GM19468 (cell line): ENCODE results near the gene SCARB2.
A peak's percentile ranks its signal among the peaks of the same experiment; 100 is the strongest.

Experiments
- ATAC-seq: cut with Tn5 transposase; IDR thresholded peaks from one replicate; pipeline ENCODE4 v1.9.1; 2021; ENCODE audit warnings: mild to moderate bottlenecking, moderate library complexity, moderate number of reproducible peaks; ENCODE audit not compliant: unreplicated experiment; ENCODE audit errors: extremely low read depth

The SCARB2 gene

DNA sequence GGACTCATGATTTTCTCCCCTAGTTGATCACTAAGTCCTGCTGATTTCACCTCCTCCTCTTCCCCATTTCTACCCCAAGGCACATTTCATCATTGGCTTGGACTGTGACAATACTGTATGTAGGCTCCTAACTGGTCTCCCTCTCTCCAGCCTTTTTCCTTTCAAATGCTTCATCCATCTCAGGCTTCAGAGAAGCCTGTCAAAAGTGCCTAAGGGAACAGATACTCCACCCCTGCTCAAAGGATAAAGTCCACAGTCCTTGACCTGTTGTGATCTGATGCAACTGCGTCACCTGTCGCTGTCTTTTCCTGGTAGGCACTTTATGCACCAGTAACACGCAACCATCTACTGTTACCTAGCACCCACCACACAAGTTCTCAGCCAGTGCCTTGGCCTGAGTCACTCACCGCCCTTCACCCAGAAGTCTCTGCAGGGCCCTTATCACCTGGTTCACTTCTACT is 12.8 kb downstream of the SCARB2 start:
- no peak for ATAC-seq

DNA sequence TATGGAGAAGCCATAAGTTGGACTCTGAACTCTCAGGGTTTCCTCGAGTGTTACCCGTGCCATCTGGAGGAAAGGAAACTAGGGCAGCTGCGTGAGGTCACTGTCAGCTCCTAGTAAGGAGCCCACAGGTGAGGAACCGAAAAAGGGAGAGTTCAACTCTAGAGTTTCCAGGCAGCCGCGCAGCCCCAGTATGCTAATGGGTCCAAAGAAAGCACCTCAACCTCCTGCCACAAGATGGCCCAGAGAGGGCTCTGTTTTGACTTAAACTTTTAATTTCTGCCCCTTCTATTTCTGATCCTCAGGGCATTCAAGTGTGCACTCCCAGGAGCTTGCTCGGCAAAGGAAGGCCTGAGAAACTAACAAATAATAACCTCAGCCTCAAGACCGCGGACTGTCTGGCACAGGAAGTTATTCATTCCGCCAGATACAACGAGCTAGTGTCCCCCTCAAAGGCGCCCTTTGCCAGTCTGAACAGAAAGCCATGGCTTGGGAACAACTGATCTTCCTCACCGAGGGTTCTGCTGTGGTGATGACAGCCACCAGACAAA is 13.9 kb downstream of the SCARB2 start:
- peak; percentile 90 for ATAC-seq

DNA sequence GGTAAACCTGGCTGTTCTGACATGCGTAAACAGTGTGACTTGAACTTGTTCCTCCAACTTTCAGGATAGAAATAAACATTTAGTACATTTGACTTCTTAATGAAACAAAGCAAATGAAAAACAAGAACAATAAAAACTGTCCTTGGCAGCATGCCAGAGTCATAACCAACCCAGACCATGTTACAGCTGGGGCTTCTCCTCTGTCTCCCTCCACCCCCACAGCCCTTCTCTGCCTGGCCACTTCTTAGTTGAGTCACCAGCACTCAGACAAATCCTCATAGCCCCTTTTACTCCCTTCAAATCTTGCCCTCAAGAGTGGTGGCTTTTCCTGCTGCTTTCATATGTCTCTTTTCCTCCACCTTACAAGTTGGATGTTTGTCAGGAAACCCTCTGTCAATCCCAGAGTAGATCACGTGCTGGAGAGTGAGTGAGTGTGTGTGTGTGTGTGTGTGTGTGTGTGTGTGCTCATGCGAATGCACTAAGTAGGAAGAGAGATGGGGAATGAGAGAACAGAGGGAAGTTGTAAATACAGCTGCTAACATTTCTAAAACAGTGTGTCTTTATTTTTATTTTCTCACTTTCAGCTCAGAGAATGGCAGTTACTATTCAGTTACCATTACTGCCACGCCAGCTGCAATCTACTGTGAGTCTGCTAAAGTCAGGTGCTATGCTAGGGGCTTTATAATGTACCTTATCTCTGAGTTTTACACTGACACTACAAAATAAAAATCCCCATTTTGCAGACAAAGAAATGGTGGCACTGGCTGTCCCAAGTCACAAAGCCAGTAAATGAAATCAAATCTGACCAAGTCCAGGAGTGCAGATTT is 15.0 kb downstream of the SCARB2 start:
- no peak for ATAC-seq

DNA sequence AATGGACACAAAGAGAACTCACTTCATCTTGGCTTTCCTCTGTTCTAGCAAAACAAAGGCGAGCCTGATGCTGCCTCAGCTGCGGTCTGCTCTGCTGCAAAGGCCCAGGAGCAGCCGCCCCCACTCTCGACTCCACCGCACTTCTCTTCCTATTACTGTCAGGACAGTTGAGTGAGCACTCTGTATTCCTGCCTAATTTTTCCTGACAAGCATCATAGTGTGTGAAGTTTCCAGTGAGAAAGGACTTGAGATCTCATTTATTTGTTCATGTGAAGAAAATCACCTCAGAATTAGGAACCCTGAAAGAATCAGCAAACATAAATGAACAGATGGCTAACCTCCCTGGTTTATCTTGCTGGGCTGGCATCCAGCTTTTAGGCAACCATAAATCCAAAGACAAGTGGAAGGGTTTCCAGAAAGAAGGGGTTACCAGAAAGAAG is 15.6 kb downstream of the SCARB2 start:
- ATAC-seq = no peak

DNA sequence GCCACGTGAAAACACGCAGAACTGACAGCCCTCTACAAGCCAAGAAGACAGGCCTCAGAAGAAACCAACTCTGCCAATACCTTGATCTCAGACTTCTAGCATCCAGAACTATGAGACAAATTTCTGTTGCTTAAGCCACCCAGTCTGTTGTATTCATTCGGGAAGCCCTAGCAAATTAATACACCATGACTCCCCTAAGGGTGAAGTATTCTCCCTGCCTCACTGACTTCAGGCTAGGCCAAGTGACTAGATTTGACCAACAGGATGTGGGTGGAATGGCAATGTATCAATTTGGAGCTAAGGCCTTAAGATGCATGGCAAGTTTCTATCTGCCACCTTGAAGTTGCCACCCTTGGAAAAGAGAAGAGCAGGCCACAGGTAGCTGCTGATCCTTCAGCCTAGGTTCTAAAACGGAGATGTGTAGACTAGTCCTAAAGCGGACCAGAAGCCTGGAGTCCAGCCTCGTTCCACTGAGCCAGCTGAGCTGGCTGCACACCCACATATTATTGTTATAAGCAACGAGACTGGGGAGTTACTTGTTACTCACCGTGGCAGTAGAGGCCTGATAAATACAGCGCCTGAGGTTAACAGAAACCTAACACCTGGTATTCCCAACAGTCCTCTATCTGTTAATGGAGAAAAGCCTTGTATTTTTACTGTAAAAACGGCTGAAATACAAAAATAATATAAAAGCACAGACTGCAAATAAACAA is 16.4 kb downstream of the SCARB2 start:
- no peak for ATAC-seq

DNA sequence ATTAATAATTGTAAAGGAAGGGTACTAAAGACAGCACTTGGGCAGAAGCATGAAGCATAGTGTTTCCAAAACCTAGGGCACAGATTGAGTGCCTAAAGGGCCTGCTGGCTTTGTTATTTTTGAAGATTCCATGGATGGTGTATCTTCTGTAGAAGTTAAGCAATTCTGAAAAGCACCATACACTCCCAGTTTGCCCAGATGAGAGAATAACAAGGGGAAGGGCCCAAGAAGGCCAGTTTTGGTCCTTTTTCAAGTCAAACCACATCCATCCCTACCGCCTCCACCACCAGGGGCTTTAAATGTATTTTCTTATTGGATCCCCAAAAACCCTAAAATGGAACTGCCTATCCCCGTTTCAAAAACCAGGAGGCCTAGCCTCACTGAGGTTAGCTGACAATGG is 17.2 kb downstream of the SCARB2 start:
- ATAC-seq = no peak

DNA sequence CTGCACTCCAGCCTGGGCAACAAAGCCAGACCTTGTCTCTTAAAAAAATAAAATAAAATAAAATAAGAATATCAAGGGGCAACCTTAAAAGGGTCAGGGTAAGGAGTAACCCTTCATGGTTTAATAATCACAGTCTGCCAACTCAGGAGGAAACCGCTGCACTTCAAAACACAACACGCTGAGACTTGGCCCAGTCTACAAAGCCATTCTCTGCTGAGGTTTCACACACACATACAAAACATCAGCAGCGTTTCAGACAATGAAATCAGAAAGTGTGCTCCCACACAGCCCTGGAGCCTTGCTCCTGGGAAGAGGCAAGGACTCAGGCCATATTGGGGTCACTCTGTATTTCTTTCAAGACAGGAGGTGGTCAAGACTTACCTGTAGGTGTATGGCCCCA is 18.3 kb downstream of the SCARB2 start:
- no peak for ATAC-seq

DNA sequence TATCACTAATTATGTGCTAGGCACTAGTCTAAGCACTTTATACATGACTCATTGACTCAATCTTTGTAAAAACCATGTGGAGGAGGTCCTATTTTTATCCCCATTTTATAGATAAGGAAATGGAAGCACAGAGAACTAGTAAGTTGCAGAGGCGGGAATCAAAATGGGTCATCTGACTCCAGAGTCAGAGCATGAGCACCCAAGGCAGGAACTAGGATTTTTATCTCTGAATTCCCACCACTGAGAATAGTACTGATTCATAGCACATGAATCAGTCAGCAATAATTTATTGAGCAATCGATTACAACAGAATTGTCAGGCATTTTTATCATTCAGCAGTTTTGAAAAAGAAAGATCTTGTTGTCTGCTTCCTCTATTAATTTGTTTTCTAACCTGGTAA is 19.3 kb downstream of the SCARB2 start:
- ATAC-seq = no peak

DNA sequence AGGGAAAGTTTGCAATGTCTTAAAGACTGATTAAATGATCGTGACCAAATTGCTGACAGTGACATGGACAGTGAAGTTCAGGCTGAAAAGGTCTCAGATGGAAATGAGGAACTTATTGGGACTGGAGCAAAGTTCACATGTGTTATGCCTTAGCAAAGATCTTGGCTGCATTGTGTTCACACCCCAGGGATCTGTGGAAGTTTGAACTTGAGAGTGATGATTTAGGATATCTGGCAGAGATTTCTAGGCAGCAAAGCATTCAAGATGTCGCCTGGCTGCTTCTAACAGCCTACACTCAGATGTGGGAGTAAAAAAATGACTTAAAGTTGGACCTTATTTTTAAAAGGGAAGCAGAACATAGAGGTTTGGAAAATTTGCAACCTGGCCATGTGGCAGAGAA is 21.4 kb downstream of the SCARB2 start:
- ATAC-seq = no peak

DNA sequence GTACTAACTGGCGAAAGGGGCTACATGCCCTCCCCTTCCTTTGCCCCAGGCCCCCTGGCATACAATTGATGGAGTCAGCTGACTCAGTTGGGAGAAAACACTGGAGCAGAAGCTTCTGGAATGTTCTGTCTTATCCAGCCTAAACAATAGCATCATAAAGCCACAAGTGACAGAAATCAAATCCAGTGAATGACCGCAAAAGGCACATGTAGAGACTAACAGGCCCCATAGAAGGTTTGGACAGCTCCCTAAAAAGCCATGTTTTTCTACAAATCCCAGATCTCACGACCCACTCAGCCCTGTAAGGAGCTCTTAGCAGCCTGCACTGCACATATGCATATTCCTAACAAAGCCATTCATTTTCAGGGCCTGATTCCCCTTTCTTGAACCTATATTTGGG is 25.1 kb downstream of the SCARB2 start:
- ATAC-seq = no peak

DNA sequence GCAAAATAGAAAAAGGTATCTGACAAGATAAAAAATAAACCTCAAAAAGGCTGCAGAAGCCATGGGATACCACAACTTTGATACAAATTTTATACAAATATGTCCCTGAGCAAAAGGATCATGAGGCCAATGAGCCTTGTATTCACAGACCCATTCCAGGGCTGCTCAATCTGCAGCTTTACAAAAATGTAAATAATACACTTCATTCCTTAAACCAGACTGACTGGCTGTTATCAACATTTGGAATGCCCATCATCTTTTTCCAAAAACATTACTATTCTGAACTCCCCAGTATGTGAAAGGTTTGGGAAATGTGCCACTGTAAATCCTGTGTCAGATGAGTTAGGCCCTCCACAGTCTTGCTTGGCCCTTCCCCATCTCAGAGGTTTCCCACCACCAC is 25.5 kb downstream of the SCARB2 start:
- no peak for ATAC-seq

DNA sequence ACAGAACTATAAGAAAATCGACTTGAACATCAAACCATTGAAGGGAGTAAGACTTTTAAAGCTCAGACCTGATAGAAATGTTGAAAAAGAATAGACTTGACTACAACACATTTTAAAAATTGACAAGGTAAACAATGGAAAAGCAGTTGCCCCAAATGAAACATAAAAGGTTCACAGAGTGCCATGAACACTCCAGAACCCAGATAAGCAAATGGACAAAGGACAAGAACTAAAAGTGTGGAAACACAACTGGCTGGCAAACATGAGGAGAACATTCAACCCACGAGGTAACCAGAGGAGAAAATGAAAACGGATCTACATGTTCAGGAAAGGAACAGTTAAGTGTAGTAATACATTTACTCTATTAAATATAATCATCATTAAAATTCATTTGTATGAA is 26.5 kb downstream of the SCARB2 start:
- ATAC-seq = no peak

DNA sequence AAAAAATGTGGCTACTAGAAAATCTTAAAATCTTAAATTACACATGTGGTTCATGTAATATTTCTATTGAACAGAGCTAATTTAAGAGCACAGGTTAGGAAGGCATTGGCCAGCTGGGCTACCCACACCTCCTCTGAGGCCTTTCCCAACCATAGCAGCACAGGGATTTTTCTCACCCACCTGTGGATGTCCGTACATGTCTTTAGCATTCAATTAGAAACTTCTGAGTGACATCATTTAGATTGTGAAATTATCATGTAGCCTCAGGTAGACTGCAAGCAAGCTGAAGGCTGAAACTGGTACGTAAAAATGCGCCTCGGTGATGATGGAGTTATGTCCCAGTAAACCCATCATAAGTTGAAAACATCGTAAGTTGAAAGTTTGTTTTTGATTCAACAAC is 31.2 kb downstream of the SCARB2 start:
- ATAC-seq = no peak

DNA sequence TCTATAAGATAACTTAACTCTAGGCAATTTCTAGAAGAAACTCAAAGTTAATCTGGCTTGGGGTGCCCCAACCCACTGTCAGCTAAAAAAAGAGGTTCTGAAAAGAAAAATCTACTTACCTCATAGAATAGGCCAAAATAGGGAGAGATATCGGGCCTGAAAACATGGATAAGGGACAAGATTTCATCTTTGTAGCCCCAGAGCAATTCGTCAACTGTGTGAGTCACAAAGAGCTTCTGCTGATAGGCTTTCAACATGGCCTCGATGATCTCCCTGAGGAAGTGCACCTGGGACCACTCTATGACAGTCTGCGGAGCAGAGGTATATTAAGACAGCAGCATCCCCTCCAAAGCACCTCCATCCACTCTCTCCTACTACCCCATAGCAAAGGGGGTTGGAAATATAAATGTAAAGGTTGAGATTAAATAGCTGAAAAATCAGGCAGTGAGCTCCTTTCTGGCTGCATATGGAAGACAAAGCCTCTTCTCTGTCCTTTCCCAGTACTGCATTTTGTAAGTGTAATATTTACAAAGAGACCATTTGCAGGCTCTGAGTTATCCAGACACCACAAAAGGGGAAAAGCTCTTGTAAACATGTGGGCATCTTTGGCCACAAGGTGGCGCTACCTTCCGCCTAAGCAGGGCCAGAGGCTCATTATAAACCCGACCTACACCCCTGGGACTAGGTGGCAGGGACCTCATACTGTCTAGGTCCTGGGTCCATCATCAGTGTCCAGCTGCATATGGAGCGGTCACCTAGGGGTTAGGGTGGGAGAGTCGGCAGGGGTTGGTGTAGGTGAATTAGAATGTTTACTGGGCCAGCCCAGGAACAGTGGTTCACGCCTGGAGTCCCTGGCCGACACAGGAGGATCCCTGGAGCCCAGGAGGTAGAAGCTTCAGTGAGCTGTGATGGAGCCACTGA is 34.0 kb downstream of the SCARB2 start:
- no peak for ATAC-seq

DNA sequence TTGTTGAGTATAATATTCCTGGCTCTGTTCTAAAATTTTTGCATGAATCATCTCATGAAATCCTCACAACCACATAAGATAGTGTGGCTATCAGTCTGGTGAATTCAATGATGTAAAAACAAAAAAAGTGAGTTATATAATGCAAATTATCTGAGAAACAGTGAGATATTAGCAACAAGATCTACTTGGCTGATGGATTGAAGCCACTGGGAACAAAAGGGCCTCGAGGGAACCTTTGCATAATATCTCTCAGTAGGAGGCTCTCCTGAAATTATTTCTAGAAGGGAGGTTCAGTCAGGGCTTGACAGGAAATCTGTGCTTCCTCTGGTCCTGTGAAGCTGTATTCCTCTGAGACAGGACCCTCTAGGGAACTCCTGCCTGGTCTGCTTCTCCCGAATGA is 35.3 kb downstream of the SCARB2 start:
- ATAC-seq = no peak

DNA sequence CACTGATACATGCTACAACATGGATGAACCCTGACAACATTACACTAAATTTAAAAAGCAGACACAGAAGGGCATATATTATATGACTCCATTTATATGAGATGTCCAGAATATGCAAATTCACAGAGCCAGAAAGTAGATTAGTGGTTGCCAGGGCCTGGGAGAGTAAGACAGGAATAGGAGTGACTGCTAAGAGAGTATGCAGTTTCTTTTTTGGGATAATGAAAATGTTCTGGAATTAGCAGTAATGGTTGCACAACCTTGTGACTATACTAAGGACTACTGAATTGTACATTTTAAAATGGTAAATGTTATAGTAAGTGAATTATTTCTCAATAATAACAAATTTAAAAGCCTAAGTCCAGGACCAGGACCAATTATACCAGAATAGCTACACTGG is 35.9 kb downstream of the SCARB2 start:
- no peak for ATAC-seq

DNA sequence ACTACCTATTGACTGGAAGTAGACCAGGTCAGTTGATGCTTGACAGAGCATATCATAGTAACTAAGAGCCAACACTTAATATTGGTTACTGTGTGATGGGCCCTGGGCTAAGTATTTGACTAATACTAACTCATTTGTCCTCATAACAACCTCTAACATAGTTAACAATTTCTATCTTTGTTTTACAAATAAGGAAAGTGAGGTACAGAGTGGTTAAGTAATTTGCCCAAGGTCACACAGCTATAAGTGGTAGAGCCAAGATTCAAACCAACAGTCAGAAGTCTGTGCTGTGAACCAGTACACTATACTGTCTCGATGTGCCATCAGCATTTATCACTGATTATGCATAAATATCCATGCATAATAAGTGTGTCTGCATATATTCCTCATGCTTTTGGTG is 38.3 kb downstream of the SCARB2 start:
- no peak for ATAC-seq

DNA sequence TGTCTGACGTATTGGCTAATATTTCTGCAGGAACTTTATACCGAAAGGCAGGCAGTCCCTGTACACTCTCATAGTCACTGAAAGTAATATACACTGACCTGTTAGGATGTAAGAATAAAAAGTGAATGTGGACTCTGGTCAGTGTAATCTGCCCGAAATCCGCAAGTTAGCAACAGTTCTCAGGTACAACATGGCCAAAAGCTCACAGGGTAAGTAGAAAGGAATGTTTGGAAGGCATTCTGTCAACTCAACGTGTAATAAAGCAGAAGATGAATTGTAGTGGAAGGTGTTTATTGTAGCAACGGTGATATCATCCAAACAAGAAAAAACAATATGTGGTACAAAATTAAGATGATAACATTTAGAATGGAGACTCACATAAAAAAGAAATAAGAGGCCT is 39.4 kb downstream of the SCARB2 start:
- no peak for ATAC-seq

DNA sequence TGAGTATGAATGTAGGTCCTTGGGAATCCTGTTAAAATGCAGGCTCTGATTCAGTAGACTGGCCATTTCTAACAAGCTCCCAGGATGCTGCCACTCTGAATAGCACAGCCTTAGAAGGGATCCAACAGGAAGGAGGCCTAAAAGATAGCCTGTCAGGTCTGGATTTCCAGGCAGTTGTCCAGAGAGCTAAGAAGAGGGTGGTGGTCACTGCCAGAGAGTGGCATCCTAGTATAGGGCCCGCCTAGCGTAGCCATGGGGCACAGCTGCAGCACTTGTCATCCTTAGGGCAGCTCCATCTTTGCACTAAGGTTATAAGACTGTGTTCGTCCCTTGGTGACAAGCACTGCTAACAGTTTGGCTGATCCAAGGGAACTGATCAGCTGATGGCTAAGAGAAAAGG is 44.9 kb downstream of the SCARB2 start:
- ATAC-seq = no peak

DNA sequence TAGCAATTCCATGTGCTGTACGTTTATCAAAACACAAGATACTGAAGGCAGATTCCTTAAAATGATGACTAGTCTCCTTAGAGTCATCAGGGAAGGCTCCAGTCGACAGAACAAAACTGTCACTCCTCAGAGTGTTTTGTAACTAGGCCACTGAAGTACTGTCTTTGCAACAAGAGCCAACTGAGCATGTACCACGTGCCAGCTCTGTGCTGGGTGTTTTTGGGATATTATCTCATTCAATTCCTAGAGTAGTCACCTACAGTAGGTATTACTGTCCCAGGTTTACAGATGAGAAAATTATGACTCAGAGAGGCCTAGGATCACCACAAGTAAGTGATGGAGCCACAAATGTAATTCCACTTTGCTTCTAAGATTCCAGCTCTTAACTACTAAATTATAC is 47.1 kb downstream of the SCARB2 start:
- no peak for ATAC-seq
